Mucosa of descending colon (tissue), 3 donors: ENCODE results near the gene IFNK. TPM values are rescaled to one million over a fixed set of nuclear protein-coding genes. Genes with fewer than 3 reads are reported as not detected.
A peak's percentile ranks its signal among the peaks of the same experiment; 100 is the strongest.

ENCODE experiments used
- ATAC-seq: fragments of 200-7000 bp; cut with Tn5 transposase; one replicate; pipeline ENCODE4 v1.9.1; 2020; ENCODE audit warnings: mild to moderate bottlenecking, moderate library complexity
- DNase-seq, 3 donors: peaks; one replicate each; pipeline ENCODE4 v3.0.0-alpha.2; 2020
- H3K36me3 ChIP-seq: fragments of 200-600 bp; one replicate; pipeline ENCODE4 v1.8.0; 2021; ENCODE audit warnings: low read depth, mild to moderate bottlenecking
- H3K4me1 ChIP-seq: fragments of 200-600 bp; one replicate; pipeline ENCODE4 v1.8.0; 2021; ENCODE audit warnings: low read depth, mild to moderate bottlenecking
- H3K4me3 ChIP-seq: fragments of 200-600 bp; one replicate; pipeline ENCODE4 v1.8.0; 2021; ENCODE audit warnings: mild to moderate bottlenecking
- H3K9me3 ChIP-seq: fragments of 200-600 bp; one replicate; pipeline ENCODE4 v1.8.0; 2021; ENCODE audit warnings: mild to moderate bottlenecking
- intact Hi-C, 2 donors: fragments of 100-400 bp; cut with DNase I in 1 of 2; cut with micrococcal nuclease in 1 of 2; formaldehyde crosslinking; loops; one replicate each; pipeline versions ENCODE4 v1.11.0 to v1.11.1; 2022; cut with DNase I, micrococcal nuclease
- total RNA-seq, 3 donors: library from RNA; stranded (reverse); fragmentation: NEBNext Ultra II Directional in 2 of 3; extraction: Animal tissue kit (Norgen Biotek cat#: 25700) in 2 of 3; gene quantifications; one replicate each; pipeline versions ENCODE4 v1.2.1 to v1.2.4, GENCODE V29; 2021 to 2023
- TF ChIP-seq, protein P1 (sequence below): fragments of 200-600 bp; IDR thresholded peaks from one replicate; pipeline ENCODE4 v1.8.0; 2022; ENCODE audit warnings: antibody characterized with exemption, mild to moderate bottlenecking
- donor health status: DM: no; HTN: no; CAD: no; lungs with moderate emphysema.
- donor health status: DM: no; HTN: no; CAD: no.
- donor health status: DM: no; HTN: yes; CAD: no.

Gene IFNK
- total RNA-seq, 3 donors from 2014 or later = not detected

DNA sequence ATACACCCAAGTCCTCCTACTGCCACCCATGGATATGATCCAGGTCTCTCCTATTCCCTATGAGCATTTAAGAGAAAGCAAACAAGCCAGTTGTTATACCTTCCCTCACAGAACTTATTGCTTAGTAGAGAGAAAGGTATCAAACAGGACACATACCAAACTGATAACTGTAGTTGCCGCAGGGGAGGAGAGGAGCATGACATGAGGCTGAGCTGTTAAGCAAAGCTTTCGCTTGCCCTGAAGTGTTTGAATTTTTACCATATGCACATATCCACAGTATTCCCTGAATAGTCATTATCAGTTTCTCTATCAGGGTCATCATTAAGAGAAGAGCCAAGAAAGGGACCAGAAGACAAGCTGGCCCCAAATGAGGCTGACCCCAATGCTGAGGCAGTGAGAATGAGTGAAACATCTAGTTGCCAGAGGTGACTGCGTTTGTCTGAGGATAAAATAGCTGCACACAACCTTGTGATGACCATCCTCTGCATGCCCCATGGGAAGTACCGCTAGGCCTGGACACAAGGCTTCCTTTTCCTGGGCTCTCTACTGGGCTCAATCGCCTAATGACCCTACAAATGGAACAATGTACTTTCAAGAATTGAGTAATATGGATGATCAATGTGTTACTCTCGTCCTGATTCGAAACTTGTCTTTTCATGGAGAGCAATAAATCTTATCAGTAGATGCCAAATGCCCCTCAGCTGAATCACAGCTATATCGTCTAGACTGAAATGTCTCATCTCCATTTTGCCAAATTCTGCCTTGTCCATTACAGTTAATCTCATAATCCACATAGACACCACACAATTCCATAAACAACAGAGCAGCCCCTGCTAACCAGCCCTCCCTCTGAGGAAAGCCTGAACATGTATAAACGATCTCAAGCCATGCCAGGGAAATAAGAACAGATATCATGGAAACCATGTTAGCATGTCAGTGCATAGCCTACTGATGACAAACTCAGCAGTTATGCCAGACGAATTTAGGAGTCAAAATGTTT, 4.3 kb upstream of the IFNK start:
- Histone ChIP-seq H3K4me3 (no peak overlapping the region), H3K36me3 (no peaks in the 10 kb centered on the region), H3K9me3 (no peaks in the 10 kb centered on the region), H3K4me1 (peaks cover 4% of the 10 kb centered on the region)
- ATAC-seq = no peak
- DNase-seq = no peak
- intact Hi-C loops = no loop called here
- TF ChIP-seq, protein P1, sequence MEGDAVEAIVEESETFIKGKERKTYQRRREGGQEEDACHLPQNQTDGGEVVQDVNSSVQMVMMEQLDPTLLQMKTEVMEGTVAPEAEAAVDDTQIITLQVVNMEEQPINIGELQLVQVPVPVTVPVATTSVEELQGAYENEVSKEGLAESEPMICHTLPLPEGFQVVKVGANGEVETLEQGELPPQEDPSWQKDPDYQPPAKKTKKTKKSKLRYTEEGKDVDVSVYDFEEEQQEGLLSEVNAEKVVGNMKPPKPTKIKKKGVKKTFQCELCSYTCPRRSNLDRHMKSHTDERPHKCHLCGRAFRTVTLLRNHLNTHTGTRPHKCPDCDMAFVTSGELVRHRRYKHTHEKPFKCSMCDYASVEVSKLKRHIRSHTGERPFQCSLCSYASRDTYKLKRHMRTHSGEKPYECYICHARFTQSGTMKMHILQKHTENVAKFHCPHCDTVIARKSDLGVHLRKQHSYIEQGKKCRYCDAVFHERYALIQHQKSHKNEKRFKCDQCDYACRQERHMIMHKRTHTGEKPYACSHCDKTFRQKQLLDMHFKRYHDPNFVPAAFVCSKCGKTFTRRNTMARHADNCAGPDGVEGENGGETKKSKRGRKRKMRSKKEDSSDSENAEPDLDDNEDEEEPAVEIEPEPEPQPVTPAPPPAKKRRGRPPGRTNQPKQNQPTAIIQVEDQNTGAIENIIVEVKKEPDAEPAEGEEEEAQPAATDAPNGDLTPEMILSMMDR = no peak

- no peaks in the 10 kb centered on the region for H3K9me3 ChIP-seq
- DNase-seq (no peak), ATAC-seq (no peak)
- TF ChIP-seq, protein P1 = no peak
- intact Hi-C loops = no loop called here
- peaks cover 4% of the 10 kb centered on the region for H3K4me1 ChIP-seq
- no peaks in the 10 kb centered on the region for H3K36me3 ChIP-seq
- H3K4me3 ChIP-seq = no peak overlapping the region
These were observed 3.1 kb upstream of the IFNK start for GRCh38 chr9:27520986-27521385.

GRCh38 chr9:27523141-27523540, 949 bp upstream of the IFNK start:
- intact Hi-C loops = no loop called here
- no peak for ATAC-seq
- no peaks in the 10 kb centered on the region for H3K9me3 ChIP-seq

GRCh38 chr9:27527702-27528075, 3.6 kb downstream of the IFNK start:
- Histone ChIP-seq H3K4me3 (peak overlapping the region; percentile 82), H3K4me1 (peaks cover 12% of the 10 kb centered on the region), H3K9me3 (no peaks in the 10 kb centered on the region), H3K36me3 (no peaks in the 10 kb centered on the region)
- intact Hi-C loops = no loop called here
- ATAC-seq = no peak
- DNase-seq = peak in 1 of 3 donors; percentile 37
- TF ChIP-seq, protein P1 = no peak

More at GRCh38 chr9:27523141-27523540, 949 bp upstream of the IFNK start:
- TF ChIP-seq, protein P1 = no peak
- Histone ChIP-seq H3K4me3 (no peak overlapping the region), H3K4me1 (peaks cover 11% of the 10 kb centered on the region), H3K36me3 (no peaks in the 10 kb centered on the region)
- DNase-seq = no peak

GRCh38 chr9:27528076-27528885, 4.2 kb downstream of the IFNK start:
- DNase-seq (peak; percentile 90 to 92 (median 91)), ATAC-seq (peak; percentile 89)
- Histone ChIP-seq H3K4me3 (peak overlapping the region; percentile 82), H3K4me1 (peaks cover 12% of the 10 kb centered on the region), H3K36me3 (no peaks in the 10 kb centered on the region), H3K9me3 (no peaks in the 10 kb centered on the region)
- TF ChIP-seq, protein P1 = no peak
- intact Hi-C loops = no loop called here
